K562 (cell line): ENCODE data around the gene SH3D19. TPM values are rescaled to one million over a fixed set of nuclear protein-coding genes. Genes with fewer than 3 reads are reported as not detected.
A peak's percentile ranks its signal among the peaks of the same experiment; 100 is the strongest.

Experiments
- ATAC-seq: fragments of 200-7000 bp; cut with Tn5 transposase; 3 replicates; pipeline ENCODE4 v1.9.1; 2020; ENCODE audit warnings: moderate library complexity
- BruUV-seq: library from RNA; stranded (reverse); fragments of 400-500 nt; replicated peaks from 2 replicates; lab custom pipeline; 2021; lab: Mats Ljungman, UMichigan
- CTCF ChIA-PET: fragments of 300-600 bp; formaldehyde crosslinking; extraction: SDS; loops from one replicate; lab custom pipeline; 2021; ENCODE audit warnings: low intra/inter-chr PET ratio; lab: Yijun Ruan, JAX
- POLR2A ChIA-PET: fragments of 300-600, 350-650 bp; sonication (Branson Sonifier 250); formaldehyde crosslinking; extraction: SDS; loops from one replicate; lab custom pipeline; 2021; ENCODE audit warnings: antibody characterized with exemption, inconsistent platforms; lab: Yijun Ruan, JAX
- DNase-seq, 4 experiments: peaks; one replicate each; pipeline versions ENCODE4 v3.0.0 to v3.0.0-alpha.2; 2011 to 2018; ENCODE audit warnings: low spot score in 3 of 4, mixed read lengths in 3 of 4; ENCODE audit errors: extremely low read depth in 1 of 4
- FAIRE-seq: peaks from 2 replicates; lab custom pipeline; 2011; peaks lifted over from hg19 to GRCh38; lab: Jason Lieb, UNC
- H2AFZ ChIP-seq: 2 replicates; pipeline ENCODE4 v1.6.0; 2011; ENCODE audit warnings: low read depth, low read length, control low read depth, inconsistent platforms
- H3K27ac ChIP-seq: fragments of 200-600 bp; 3 replicates; pipeline ENCODE4 v1.8.0; 2011; ENCODE audit warnings: low read depth, mild to moderate bottlenecking, control low read depth, inconsistent platforms, low read length, moderate library complexity, mixed read lengths; ENCODE audit errors: extremely low read depth
- H3K27me3 ChIP-seq, 2 experiments: fragments of 300-600 bp in 1 of 2; 2 replicates in 1 of 2; 3 replicates in 1 of 2; pipeline versions ENCODE4 v1.6.0 to v1.8.0; 2011; ENCODE audit warnings: inconsistent platforms in 2 of 2, low read length in 2 of 2, mild to moderate bottlenecking in 1 of 2, mixed read lengths in 1 of 2, moderate library complexity in 1 of 2; ENCODE audit not compliant: control insufficient read depth in 2 of 2, insufficient read depth in 2 of 2
- H3K36me3 ChIP-seq: fragments of 300-600 bp; 3 replicates; pipeline ENCODE4 v1.8.0; 2011; ENCODE audit warnings: mild to moderate bottlenecking, low read length, inconsistent platforms; ENCODE audit not compliant: control insufficient read depth, insufficient read depth
- H3K4me1 ChIP-seq, 2 experiments: fragments of 200-600 bp in 1 of 2; replicated peaks in 1 of 2; 2 replicates in 1 of 2; 3 replicates in 1 of 2; pipeline versions ENCODE4 v1.5.1 to v1.8.0; 2011; ENCODE audit warnings: inconsistent platforms in 2 of 2, low read length in 2 of 2, mild to moderate bottlenecking in 1 of 2, mixed read lengths in 1 of 2, moderate library complexity in 1 of 2; ENCODE audit not compliant: control insufficient read depth in 2 of 2, insufficient read depth in 2 of 2
- H3K4me2 ChIP-seq: 2 replicates; pipeline ENCODE4 v1.6.1; 2011; ENCODE audit warnings: low read length, control low read depth, inconsistent platforms, mixed read lengths; ENCODE audit not compliant: insufficient read depth
- H3K4me3 ChIP-seq: fragments of 200-600 bp; sonication (generic), shearing (Covaris generic); 2 replicates; pipeline ENCODE4 v1.5.1; 2016; ENCODE audit warnings: control low read depth, inconsistent platforms
- H3K79me2 ChIP-seq: fragments of 200-600 bp; 3 replicates; pipeline ENCODE4 v1.8.0; 2011; ENCODE audit warnings: low read length, inconsistent platforms; ENCODE audit not compliant: control insufficient read depth, insufficient read depth
- H3K9ac ChIP-seq, 2 experiments: 2 replicates each; pipeline versions ENCODE4 v1.6.0 to v1.6.1; 2011; ENCODE audit warnings: low read depth in 2 of 2, low read length in 2 of 2, control low read depth in 1 of 2, inconsistent platforms in 1 of 2, mild to moderate bottlenecking in 1 of 2, mixed read lengths in 1 of 2; ENCODE audit not compliant: insufficient read depth in 1 of 2
- H3K9me1 ChIP-seq: one replicate; pipeline ENCODE4 v1.6.0; 2011; ENCODE audit warnings: inconsistent platforms, mild to moderate bottlenecking, low read length, moderate library complexity; ENCODE audit not compliant: control insufficient read depth, insufficient read depth
- H3K9me3 ChIP-seq: replicated peaks from 2 replicates; pipeline ENCODE4 v1.5.1; 2011; ENCODE audit warnings: low read depth, low read length, inconsistent platforms; ENCODE audit not compliant: control insufficient read depth, insufficient read depth
- H4K20me1 ChIP-seq: replicated peaks from 2 replicates; pipeline ENCODE4 v1.6.1; 2011; ENCODE audit warnings: low read length, inconsistent platforms, mixed read lengths; ENCODE audit not compliant: control insufficient read depth, insufficient read depth
- C11orf30 ChIP-seq: fragments of 450-650 bp; IDR thresholded peaks from 2 replicates; pipeline ENCODE4 v1.6.1; 2016; ENCODE audit warnings: low read depth, mild to moderate bottlenecking
- CEBPB ChIP-seq: fragments of 450-650 bp; IDR thresholded peaks from 2 replicates; pipeline ENCODE4 v1.6.1; 2016; ENCODE audit warnings: missing genetic modification characterization, missing compliant biosample characterization
- ELK3 ChIP-seq: fragments of 450-650 bp; formaldehyde crosslinking; IDR thresholded peaks from 2 replicates; pipeline ENCODE4 v1.4.0; 2020; ENCODE audit warnings: mild to moderate bottlenecking
- FOXA3 ChIP-seq, 2 experiments: fragments of 450-650 bp in 1 of 2; sonication (generic) in 1 of 2; formaldehyde crosslinking; IDR thresholded peaks in 1 of 2; conservative IDR thresholded peaks in 1 of 2; 2 replicates each; pipeline versions ENCODE4 v1.4.0 to v1.8.0; 2020 to 2022; ENCODE audit warnings: mild to moderate bottlenecking in 2 of 2, missing genetic modification reagents in 1 of 2
- NCOA6 ChIP-seq: fragments of 450-650 bp; IDR thresholded peaks from 2 replicates; pipeline ENCODE4 v1.6.1; 2017; ENCODE audit warnings: mild to moderate bottlenecking
- OTX1 ChIP-seq: fragments of 450-650 bp; formaldehyde crosslinking; IDR thresholded peaks from 2 replicates; pipeline ENCODE4 v1.4.0; 2022; ENCODE audit warnings: mild to moderate bottlenecking
- PHTF2 ChIP-seq: fragments of 250-450 bp; sonication (Bioruptor Pico); IDR thresholded peaks from 2 replicates; pipeline ENCODE4 v1.5.0; 2021; ENCODE audit warnings: mild to moderate bottlenecking
- RAD51 ChIP-seq: fragments of 450-650 bp; IDR thresholded peaks from 2 replicates; pipeline ENCODE4 v1.7.1; 2016; ENCODE audit warnings: low read depth, mild to moderate bottlenecking, borderline replicate concordance
- RBM25 ChIP-seq: fragments of 200-400 bp; formaldehyde crosslinking; IDR thresholded peaks from 2 replicates; pipeline ENCODE4 v1.6.1; 2018; ENCODE audit warnings: low read length, low read depth, moderate library complexity; ENCODE audit not compliant: severe bottlenecking
- SNAPC5 ChIP-seq: fragments of 250-450 bp; sonication (Bioruptor Pico); IDR thresholded peaks from 2 replicates; pipeline ENCODE4 v1.8.0; 2021; ENCODE audit warnings: moderate library complexity, mild to moderate bottlenecking, inconsistent platforms
- ZNF282 ChIP-seq: sonication (generic); formaldehyde crosslinking; IDR thresholded peaks from 2 replicates; pipeline ENCODE4 v1.8.1; 2023; ENCODE audit warnings: missing genetic modification reagents
- ZNF324 ChIP-seq: fragments of 250-450 bp; sonication (Bioruptor Pico); IDR thresholded peaks from 2 replicates; pipeline ENCODE4 v1.4.0; 2020; ENCODE audit warnings: mild to moderate bottlenecking
- ZNF444 ChIP-seq: fragments of 250-450 bp; sonication (Bioruptor Pico); IDR thresholded peaks from 2 replicates; pipeline ENCODE4 v1.4.0; 2020; ENCODE audit warnings: mild to moderate bottlenecking, moderate library complexity
- ZNF699 ChIP-seq: fragments of 250-450 bp; sonication (Bioruptor Pico); IDR thresholded peaks from 2 replicates; pipeline ENCODE4 v1.8.0; 2021; ENCODE audit warnings: mild to moderate bottlenecking, moderate library complexity; ENCODE audit not compliant: insufficient replicate concordance
- ZSCAN32 ChIP-seq: fragments of 450-650 bp; formaldehyde crosslinking; IDR thresholded peaks from 2 replicates; pipeline ENCODE4 v1.4.0; 2020; ENCODE audit warnings: mild to moderate bottlenecking, moderate library complexity
- WGBS: fragments of 100-300 bp; shearing (Covaris generic); methylation state at CpG from one replicate; pipeline ENCODE4 v1.1.6; 2016; ENCODE audit warnings: low coverage, mixed read lengths; ENCODE audit not compliant: insufficient coverage; ENCODE audit errors: missing lambda C conversion rate; 5-methylcytosine and 5-hydroxymethylcytosine counted together
- in situ Hi-C: fragments of 300-500 bp; cut with MboI; formaldehyde crosslinking; loops from 4 replicates; pipeline ENCODE4 v1.15.0; 2018; ENCODE audit warnings: inconsistent platforms, mixed read lengths
- intact Hi-C: fragments of 100-400 bp; cut with micrococcal nuclease; formaldehyde crosslinking; loops from 2 replicates; pipeline ENCODE4 v1.14.2; 2022
- polyA plus RNA-seq, 8 experiments: library from polyadenylated mRNA; depleted of rRNA in 4 of 8; stranded (reverse) in 5 of 8; unstranded in 3 of 8; fragments of >200 nt; fragmentation: Nextera tagmentation in 2 of 8; fragmentation: Illumina TruSeq in 1 of 8; extraction: Ambion mirVana in 2 of 8; extraction: Trizol in 1 of 8; gene quantifications; 2 replicates each; pipeline versions ENCODE4 v1.2.1 to v1.2.3, GENCODE V29; 2011 to 2014; ENCODE audit warnings: inconsistent platforms in 1 of 8, missing spikeins in 1 of 8
- total RNA-seq, 7 experiments: library from RNA; depleted of rRNA in 6 of 7; stranded (reverse); fragments of >200 nt in 6 of 7; fragmentation: Illumina TruSeq in 2 of 7; extraction: Trizol in 2 of 7; gene quantifications; 2 replicates each; pipeline versions ENCODE4 v1.2.1 to v1.2.3, GENCODE V29; 2011 to 2021; ENCODE audit warnings: low replicate concordance in 1 of 7

SH3D19 gene
- total and polyA plus RNA-seq, 9 of the 15 experiments (the other 6 are each of a cell fraction or from before 2014, with no cell fraction given), result 0.42 to 2.2 (median 1.1) TPM; not detected in 6

GRCh38 chr4:151247395-151247794, 78.0 kb downstream of the SH3D19 start:
- TF ChIP-seq CEBPB (peak; percentile 41; the same call in 1 of the 2 replicates), RBM25 (no peak)
- WGBS, result 0% methylated on average over 2 of the region's 2 CpGs
- ATAC-seq (no peak), DNase-seq (no peak), FAIRE-seq (no peak)
- Histone ChIP-seq H3K9ac (no peak overlapping the region), H3K4me2 (no peak overlapping the region), H3K9me1 (no peaks in the 10 kb centered on the region), H3K27me3 (peaks cover 2% of the 10 kb centered on the region in 2 experiments; a peak in 1 of 5 replicates), H3K4me1 (no peaks in the 10 kb centered on the region), H3K4me3 (no peak overlapping the region), H3K9me3 (no peaks in the 10 kb centered on the region), H2AFZ (no peak overlapping the region), H3K27ac (no peak overlapping the region), H3K36me3 (no peaks in the 10 kb centered on the region), H3K79me2 (no peaks in the 10 kb centered on the region), H4K20me1 (no peaks in the 10 kb centered on the region)
- in situ Hi-C loops, result no loop called here
- intact Hi-C loops, result no loop called here
- ChIA-PET POLR2A (interaction anchor here (0.7 kb wide), 1 partner anchor 17 kb away, joined by 3 read pairs; no protein-coding TSS in a partner anchor), CTCF (no interaction called here)
- BruUV-seq, result no TSS peak

GRCh38 chr4:151246742-151247141, 78.7 kb downstream of the SH3D19 start:
- WGBS, result 0% methylated on average over 2 of the region's 2 CpGs

More at GRCh38 chr4:151246742-151247141, 78.7 kb downstream of the SH3D19 start:
- Histone ChIP-seq H3K4me2 (no peak overlapping the region), H3K36me3 (no peaks in the 10 kb centered on the region), H3K4me3 (no peak overlapping the region), H3K9me1 (no peaks in the 10 kb centered on the region), H3K27me3 (0 out of 5 replicates have a peak, but pooled peaks cover 0 to 2% of the 10 kb centered on the region in 2 experiments), H4K20me1 (no peaks in the 10 kb centered on the region), H3K9me3 (no peaks in the 10 kb centered on the region), H3K79me2 (no peaks in the 10 kb centered on the region), H3K27ac (no peak overlapping the region), H2AFZ (no peak overlapping the region), H3K4me1 (no peaks in the 10 kb centered on the region), H3K9ac (no peak overlapping the region)
- TF ChIP-seq OTX1, result no peak
- TF ChIP-seq ZNF444, result no peak
- TF ChIP-seq ZNF282, result no peak
- TF ChIP-seq ZNF324 (CRISPR knock-in tag), result no peak
- TF ChIP-seq RAD51, result no peak
- TF ChIP-seq ZNF699, result no peak
- no peak for TF ChIP-seq PHTF2 (CRISPR knock-in tag)
- TF ChIP-seq SNAPC5, result no peak
- no peak for TF ChIP-seq ZSCAN32
- TF ChIP-seq ELK3 (CRISPR knock-in tag), result no peak
- no peak for TF ChIP-seq FOXA3 (CRISPR knock-in tag; conservative IDR thresholded peaks at IDR 0.05 in 1 of 2, IDR thresholded peaks at IDR 0.05 in 1 of 2)
- TF ChIP-seq C11orf30, result no peak
- no peak for TF ChIP-seq NCOA6
- ATAC-seq (no peak), DNase-seq (no peak), FAIRE-seq (peak; percentile 15)
- no TSS peak for BruUV-seq
- in situ Hi-C loops (no loop called here), intact Hi-C loops (no loop called here)
- POLR2A ChIA-PET, result interaction anchor here (0.6 kb wide), 1 partner anchor 1539 kb away, joined by 3 read pairs; no protein-coding TSS in a partner anchor
- CTCF ChIA-PET, result no interaction called here
